HepG2 (cell line): ENCODE results near the gene ZC3H4. TPM values are rescaled to one million over a fixed set of nuclear protein-coding genes. Genes with fewer than 3 reads are reported as not detected.

Source experiments
- AGO2 ChIP-seq: fragments of 200-400 bp; formaldehyde crosslinking; optimal IDR thresholded peaks from 2 replicates; pipeline ENCODE3; 2017; ENCODE audit warnings: mild to moderate bottlenecking, low read depth, low read length, moderate library complexity
- BCL3 ChIP-seq: sonication (generic); formaldehyde crosslinking; IDR thresholded peaks from 2 replicates; pipeline ENCODE4 v1.5.1; 2020; ENCODE audit warnings: mild to moderate bottlenecking, missing genetic modification reagents, moderate library complexity
- BCL6 ChIP-seq: IDR thresholded peaks from 2 replicates; pipeline ENCODE4 v1.6.1; 2016; ENCODE audit warnings: missing genetic modification reagents, missing compliant biosample characterization
- DRAP1 ChIP-seq: IDR thresholded peaks from 2 replicates; pipeline ENCODE4 v1.6.1; 2016; ENCODE audit warnings: missing genetic modification reagents, missing compliant biosample characterization
- DZIP1 ChIP-seq: sonication (generic); formaldehyde crosslinking; IDR thresholded peaks from 2 replicates; pipeline ENCODE4 v1.5.0; 2020; ENCODE audit warnings: mild to moderate bottlenecking, missing genetic modification reagents
- GABPB1 ChIP-seq: IDR thresholded peaks from 2 replicates; pipeline ENCODE4 v1.6.1; 2016; ENCODE audit warnings: mild to moderate bottlenecking, missing genetic modification reagents, moderate library complexity, missing compliant biosample characterization
- MYC ChIP-seq: sonication (generic); formaldehyde crosslinking; IDR thresholded peaks from 2 replicates; pipeline ENCODE4 v1.9.0; 2021; ENCODE audit warnings: missing genetic modification reagents, borderline replicate concordance
- PATZ1 ChIP-seq: sonication (generic); formaldehyde crosslinking; IDR thresholded peaks from 2 replicates; pipeline ENCODE4 v1.4.0; 2020; ENCODE audit warnings: missing genetic modification reagents
- SKIL ChIP-seq: sonication (generic); formaldehyde crosslinking; IDR thresholded peaks from 2 replicates; pipeline ENCODE4 v1.8.0; 2022; ENCODE audit warnings: missing genetic modification reagents, mild to moderate bottlenecking, moderate library complexity, borderline replicate concordance
- TBL1XR1 ChIP-seq: fragments of 150-350 bp; IDR thresholded peaks from 2 replicates; pipeline ENCODE4 v1.6.1; 2014; ENCODE audit warnings: borderline replicate concordance, low read length; ENCODE audit not compliant: partially characterized antibody
- UBTF ChIP-seq: sonication (generic); formaldehyde crosslinking; IDR thresholded peaks from 2 replicates; pipeline ENCODE4 v1.4.0; 2020; ENCODE audit warnings: mild to moderate bottlenecking, missing genetic modification reagents
- XBP1 ChIP-seq: sonication (generic); formaldehyde crosslinking; IDR thresholded peaks from 2 replicates; pipeline ENCODE4 v1.5.0; 2020; ENCODE audit warnings: missing genetic modification reagents
- ZC3H4 ChIP-seq: sonication (generic); formaldehyde crosslinking; IDR thresholded peaks from 2 replicates; pipeline ENCODE4 v1.4.0; 2020; ENCODE audit warnings: missing genetic modification reagents, borderline replicate concordance
- ZNF296 ChIP-seq: sonication (generic); formaldehyde crosslinking; conservative IDR thresholded peaks from 2 replicates; pipeline ENCODE4 v1.5.0; 2020; ENCODE audit warnings: mild to moderate bottlenecking, missing genetic modification reagents
- ZNF597 ChIP-seq: sonication (generic); formaldehyde crosslinking; IDR thresholded peaks from 2 replicates; pipeline ENCODE4 v1.5.0; 2020; ENCODE audit warnings: missing genetic modification reagents
- polyA plus RNA-seq, 8 experiments: library from polyadenylated mRNA; depleted of rRNA in 3 of 8; stranded (reverse) in 7 of 8; unstranded in 1 of 8; fragments of >200 nt; fragmentation: Illumina TruSeq in 4 of 8; extraction: Trizol in 4 of 8; gene quantifications; 2 replicates each; pipeline versions ENCODE4 v1.2.1 to v1.2.3, GENCODE V29; 2011 to 2016; ENCODE audit warnings: low read depth in 4 of 8, missing spikeins in 1 of 8, mixed read lengths in 1 of 8; ENCODE audit not compliant: insufficient read depth in 1 of 8
- total RNA-seq, 5 experiments: library from RNA; depleted of rRNA; stranded (reverse); fragments of >200 nt; fragmentation: Illumina TruSeq; extraction: Trizol; gene quantifications; 2 replicates each; pipeline ENCODE4 v1.2.3, GENCODE V29; 2016; ENCODE audit warnings: low read depth in 1 of 5

ZC3H4 gene
- total and polyA plus RNA-seq, 2 of the 13 experiments (the other 11 are each of a cell fraction or from before 2014, with no cell fraction given): 1.8 to 10.7 TPM

- TF ChIP-seq DZIP1 (CRISPR knock-in tag) (no peak), PATZ1 (peak; percentile 48; the same call in 1 of the 2 replicates), ZC3H4 (0 out of 2 replicates have a peak, but pooled peaks have one; percentile 1), BCL6 (CRISPR knock-in tag) (no peak; the same call in 1 of the 2 replicates), DRAP1 (CRISPR knock-in tag) (peak; percentile 89), XBP1 (CRISPR knock-in tag) (no peak), MYC (CRISPR knock-in tag) (0 out of 2 replicates have a peak, but pooled peaks have one; percentile 25), AGO2 (no peak), TBL1XR1 (no peak), SKIL (CRISPR knock-in tag) (no peak), ZNF296 (CRISPR knock-in tag) (no peak), GABPB1 (CRISPR knock-in tag) (peak; percentile 47; the same call in 1 of the 2 replicates), ZNF597 (CRISPR knock-in tag) (no peak), UBTF (CRISPR knock-in tag) (no peak), BCL3 (CRISPR knock-in tag) (no peak)
These were observed 6.2 kb downstream of the ZC3H4 start (continued) for GRCh38 chr19:47107202-47107952.
